Mesothelial cell of epicardium (in vitro differentiated cells): Measurements from ENCODE around the gene RIMKLB. TPM values are rescaled to one million over a fixed set of nuclear protein-coding genes. Genes with fewer than 3 reads are reported as not detected.

Experiments used
- DNase-seq, 2 experiments: peaks; one replicate each; pipeline ENCODE4 v3.0.0; 2021; ENCODE audit warnings: low spot score in 2 of 2; ENCODE audit not compliant: unreplicated experiment in 2 of 2
- H3K27ac Mint-ChIP-seq: 2 replicates; pipeline ENCODE4 v1.8.0; 2021; ENCODE audit warnings: mixed read lengths
- H3K27me3 Mint-ChIP-seq: 2 replicates; pipeline ENCODE4 v1.8.0; 2021; ENCODE audit warnings: low read depth, mixed read lengths
- H3K36me3 Mint-ChIP-seq: 2 replicates; pipeline ENCODE4 v1.8.0; 2021; ENCODE audit warnings: mixed read lengths
- H3K4me1 Mint-ChIP-seq: 2 replicates; pipeline ENCODE4 v1.8.0; 2021; ENCODE audit warnings: mixed read lengths
- H3K4me3 Mint-ChIP-seq: 2 replicates; pipeline ENCODE4 v1.8.0; 2021; ENCODE audit warnings: mild to moderate bottlenecking, moderate library complexity, mixed read lengths
- H3K9me3 Mint-ChIP-seq: 2 replicates; pipeline ENCODE4 v1.8.0; 2021; ENCODE audit warnings: mixed read lengths
- total RNA-seq: library from RNA; stranded (reverse); gene quantifications from 3 replicates; pipeline ENCODE4 v1.2.1, GENCODE V29; 2021
- TF ChIP-seq, protein P1 (sequence below): fragments of 200-600 bp; sonication (generic); IDR thresholded peaks from one replicate; pipeline ENCODE4 v1.5.0; 2021; ENCODE audit warnings: antibody characterized with exemption; ENCODE audit not compliant: unreplicated experiment

RIMKLB gene
- total RNA-seq, 1 donor from 2014 or later: 124 TPM

DNA sequence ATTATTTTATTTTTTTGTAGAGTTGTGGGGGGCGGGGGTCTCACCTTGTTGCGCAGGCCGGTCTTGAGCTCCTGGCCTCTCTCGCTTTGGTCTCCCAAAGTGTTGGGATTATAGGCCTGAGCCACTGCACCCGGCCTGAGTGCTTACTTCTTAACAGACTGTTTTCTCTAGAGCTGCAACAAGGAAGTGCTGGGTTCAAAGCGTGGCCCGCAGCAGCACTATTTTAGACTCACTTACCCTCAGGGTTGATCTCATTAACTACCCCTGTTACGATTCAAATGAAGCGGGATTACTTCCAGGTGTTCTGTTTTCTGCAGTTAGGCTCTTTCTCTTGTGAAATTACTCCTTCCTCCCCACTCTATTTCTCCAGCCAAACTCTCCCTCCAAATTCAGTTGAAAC is 133.3 kb downstream of the RIMKLB start:
- Mint-ChIP-seq H3K27me3 (no peaks in the 10 kb centered on the region), H3K4me3 (no peak overlapping the region), H3K9me3 (peaks cover 5% of the 10 kb centered on the region), H3K4me1 (peaks cover 31% of the 10 kb centered on the region), H3K27ac (peak overlapping the region; percentile 0), H3K36me3 (peaks cover 3% of the 10 kb centered on the region)
- TF ChIP-seq, protein P1, sequence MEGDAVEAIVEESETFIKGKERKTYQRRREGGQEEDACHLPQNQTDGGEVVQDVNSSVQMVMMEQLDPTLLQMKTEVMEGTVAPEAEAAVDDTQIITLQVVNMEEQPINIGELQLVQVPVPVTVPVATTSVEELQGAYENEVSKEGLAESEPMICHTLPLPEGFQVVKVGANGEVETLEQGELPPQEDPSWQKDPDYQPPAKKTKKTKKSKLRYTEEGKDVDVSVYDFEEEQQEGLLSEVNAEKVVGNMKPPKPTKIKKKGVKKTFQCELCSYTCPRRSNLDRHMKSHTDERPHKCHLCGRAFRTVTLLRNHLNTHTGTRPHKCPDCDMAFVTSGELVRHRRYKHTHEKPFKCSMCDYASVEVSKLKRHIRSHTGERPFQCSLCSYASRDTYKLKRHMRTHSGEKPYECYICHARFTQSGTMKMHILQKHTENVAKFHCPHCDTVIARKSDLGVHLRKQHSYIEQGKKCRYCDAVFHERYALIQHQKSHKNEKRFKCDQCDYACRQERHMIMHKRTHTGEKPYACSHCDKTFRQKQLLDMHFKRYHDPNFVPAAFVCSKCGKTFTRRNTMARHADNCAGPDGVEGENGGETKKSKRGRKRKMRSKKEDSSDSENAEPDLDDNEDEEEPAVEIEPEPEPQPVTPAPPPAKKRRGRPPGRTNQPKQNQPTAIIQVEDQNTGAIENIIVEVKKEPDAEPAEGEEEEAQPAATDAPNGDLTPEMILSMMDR: no peak
- no peak for DNase-seq

DNA sequence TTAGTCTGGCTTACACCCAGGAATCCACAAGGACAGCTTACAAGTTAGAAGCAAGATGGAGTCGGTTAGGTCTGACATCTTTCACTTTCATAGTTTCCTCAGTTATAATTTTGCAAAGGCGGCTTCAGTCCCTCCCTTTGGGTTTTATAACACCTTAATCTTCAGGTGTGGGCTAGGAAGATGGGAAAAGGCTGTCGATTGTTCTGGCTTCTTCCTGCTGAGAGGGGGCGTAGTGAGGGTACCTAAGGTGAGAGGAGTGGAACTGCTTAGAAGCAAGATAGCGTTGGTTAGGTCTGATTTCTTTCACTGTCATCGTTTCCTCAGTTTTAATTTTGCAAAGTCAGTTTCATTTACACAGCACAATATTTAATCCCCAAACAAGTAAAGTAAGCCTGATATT is 134.7 kb downstream of the RIMKLB start:
- Mint-ChIP-seq H3K4me1 (peaks cover 27% of the 10 kb centered on the region), H3K27ac (no peak overlapping the region), H3K36me3 (no peaks in the 10 kb centered on the region), H3K9me3 (peaks cover 1% of the 10 kb centered on the region), H3K4me3 (no peak overlapping the region), H3K27me3 (no peaks in the 10 kb centered on the region)
- DNase-seq: no peak
- TF ChIP-seq, protein P1: no peak

Other genes with a start within 250 kb of the RIMKLB start
- gene CLEC6A, start 242.0 kb upstream of the RIMKLB start, total RNA-seq: not detected in 3 replicates
- 0.13 TPM in 1 of 3 replicates, not detected in the others for gene CLEC4D, start 184.5 kb upstream of the RIMKLB start, total RNA-seq
- not detected in 3 replicates for gene CLEC4E, start 157.1 kb upstream of the RIMKLB start, total RNA-seq
- not detected in 3 replicates for gene AICDA, start 85.1 kb upstream of the RIMKLB start, total RNA-seq
- 0.60 to 1.8 TPM (median 1.5 TPM) in 3 replicates for gene MFAP5, start 35.2 kb upstream of the RIMKLB start, total RNA-seq
- 0.13 to 0.16 TPM (median 0.14 TPM) in 3 replicates for gene A2ML1, start 124.6 kb downstream of the RIMKLB start, total RNA-seq
- 115 to 119 TPM (median 117 TPM) in 3 replicates for gene PHC1, start 216.5 kb downstream of the RIMKLB start, total RNA-seq